Activated T-cell treated with anti-CD3 and anti-CD28 coated beads for 48 hours (primary cell): ENCODE results near the gene HNRNPAB.
"Not testable (repeated sequence)": the region's sequence is repeated elsewhere in the genome, so short reads cannot be mapped to it uniquely, and the experiment has no call there.

Experiments used
- DNase-seq: peaks from one replicate; pipeline ENCODE4 v3.0.0-alpha.2; 2020; ENCODE audit warnings: low read depth

Gene HNRNPAB

DNA sequence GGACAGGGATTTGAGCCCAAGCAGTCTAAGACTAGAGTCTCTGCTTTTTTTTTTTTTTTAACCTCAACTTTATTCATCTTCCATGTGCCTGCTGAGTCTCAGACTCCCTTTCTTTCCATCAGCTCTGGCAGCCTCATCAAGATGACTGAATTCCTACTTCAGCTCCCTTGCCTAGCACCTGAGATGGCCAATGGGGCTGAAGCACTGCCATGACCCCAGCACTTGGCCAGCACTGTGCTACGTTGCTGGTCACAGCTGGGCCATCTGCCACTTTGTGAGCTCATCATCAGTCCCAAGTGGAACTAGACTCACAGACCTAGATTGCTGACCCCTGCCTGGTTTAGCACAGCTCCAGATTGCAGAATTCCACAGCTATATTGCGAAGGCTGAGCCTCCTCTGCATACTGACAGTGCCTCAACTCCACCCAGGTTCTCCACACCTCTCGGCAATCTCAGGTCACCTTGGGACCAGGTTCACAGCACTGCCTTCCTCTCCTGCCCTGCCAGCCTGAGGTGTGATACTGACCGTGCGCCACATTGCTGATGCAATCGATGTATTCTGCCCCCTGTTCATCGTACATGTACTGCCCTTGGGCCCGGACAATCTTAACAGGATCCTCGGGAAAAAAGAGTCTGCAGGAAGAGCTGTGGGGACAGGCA, 26.7 kb downstream of the HNRNPAB start:
- DNase-seq, result no peak

DNA sequence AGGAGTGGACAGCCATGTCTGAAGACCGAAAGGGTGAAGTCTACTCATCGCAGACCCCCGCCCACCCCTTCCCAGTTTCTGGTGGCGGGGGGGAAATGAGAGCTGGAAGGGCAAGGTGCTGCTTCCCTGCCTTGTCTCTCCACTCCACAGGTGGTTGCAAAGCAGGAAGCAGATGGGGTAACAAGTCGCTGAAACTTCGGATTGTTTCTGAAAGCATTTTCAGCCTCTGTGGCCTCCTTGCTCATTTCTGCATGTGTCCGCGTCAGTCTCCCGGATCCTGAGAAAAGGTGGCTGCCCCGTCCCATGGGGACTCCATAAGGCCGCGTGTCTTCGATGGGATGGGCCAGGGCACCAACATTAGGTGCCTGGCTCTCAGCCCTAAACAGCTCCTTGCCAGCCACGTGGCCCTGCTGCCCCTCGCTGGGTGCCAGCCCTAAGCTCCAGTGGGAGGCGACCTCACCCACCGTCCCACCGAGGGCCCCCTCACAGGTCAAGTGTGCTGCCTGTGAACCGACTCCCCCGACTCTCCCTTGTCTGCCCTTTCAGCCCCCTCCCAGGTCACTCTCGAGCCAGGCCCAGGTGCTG, 27.3 kb downstream of the HNRNPAB start:
- DNase-seq, result no peak

DNA sequence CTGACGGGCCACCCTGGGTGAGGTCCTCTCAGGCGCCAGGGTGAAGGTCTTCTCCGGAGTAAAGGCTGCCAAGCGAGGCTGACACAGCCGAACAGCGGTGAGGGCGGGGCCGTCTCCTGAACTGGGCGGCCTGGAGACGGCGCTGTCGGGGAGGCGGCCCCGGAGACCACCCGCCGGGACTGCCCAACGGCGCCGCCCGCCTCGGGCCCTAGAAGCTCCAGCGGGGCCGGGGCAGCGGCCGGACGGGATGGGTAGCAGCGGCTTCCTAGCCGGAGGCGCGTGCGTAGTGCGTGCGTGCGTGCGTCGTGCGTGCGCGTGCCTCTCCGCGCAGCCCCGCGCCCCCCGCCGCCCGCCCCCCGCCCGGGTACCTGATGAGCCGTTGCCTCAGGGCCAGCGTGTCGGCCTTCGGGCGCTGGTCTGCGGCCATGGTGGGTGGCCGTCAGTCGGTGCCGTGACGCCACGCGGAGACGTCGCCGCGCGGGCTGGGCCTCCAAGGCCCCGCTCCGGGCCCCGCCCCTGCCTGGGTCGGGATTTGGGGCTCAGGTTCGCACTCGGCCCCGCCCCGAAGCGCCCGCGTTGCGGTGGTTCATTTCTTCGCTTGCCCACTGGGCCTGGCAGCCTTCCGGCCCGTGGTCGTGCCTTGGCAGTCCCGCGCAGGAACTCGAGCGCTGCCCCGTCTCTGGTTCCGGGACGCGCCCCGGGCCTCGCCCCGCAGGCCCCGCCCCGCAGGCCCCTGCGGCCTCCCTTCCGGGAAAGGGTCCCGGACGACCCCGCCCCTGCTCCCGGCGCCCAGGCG, 28.0 kb downstream of the HNRNPAB start, which contains the start of gene PHYKPL:
TSS of gene PHYKPL (minus strand) at position 679 of the 796 bp plus-strand sequence. CDS start at position 427, 252 bp downstream.
- peak; percentile 72 for DNase-seq

DNA sequence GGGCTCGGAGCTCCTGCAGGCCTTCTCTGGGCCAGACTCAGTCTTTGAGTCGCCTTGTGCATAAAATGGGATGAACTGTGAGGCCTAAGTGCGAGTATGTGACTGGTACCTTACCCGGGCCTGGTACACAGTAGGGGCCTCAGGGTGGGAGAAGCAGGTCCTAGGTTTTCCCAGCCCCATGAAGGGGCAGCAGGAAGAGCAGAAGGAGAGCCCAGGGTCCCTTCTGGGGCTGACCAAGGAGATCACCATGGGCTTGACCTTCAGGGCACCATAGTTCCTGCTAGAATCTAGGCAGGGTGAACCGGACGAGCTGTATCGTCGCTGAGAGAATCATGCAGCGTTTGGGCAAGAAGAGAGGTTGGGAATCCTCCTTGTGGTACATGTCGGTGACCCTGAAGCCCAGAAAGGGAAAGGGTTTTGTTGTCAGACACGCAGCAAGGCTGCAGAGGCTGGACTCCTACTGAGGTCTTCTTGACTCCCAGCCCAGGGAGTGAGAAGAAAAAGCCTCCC, 28.6 kb downstream of the HNRNPAB start:
- no peak for DNase-seq

DNA sequence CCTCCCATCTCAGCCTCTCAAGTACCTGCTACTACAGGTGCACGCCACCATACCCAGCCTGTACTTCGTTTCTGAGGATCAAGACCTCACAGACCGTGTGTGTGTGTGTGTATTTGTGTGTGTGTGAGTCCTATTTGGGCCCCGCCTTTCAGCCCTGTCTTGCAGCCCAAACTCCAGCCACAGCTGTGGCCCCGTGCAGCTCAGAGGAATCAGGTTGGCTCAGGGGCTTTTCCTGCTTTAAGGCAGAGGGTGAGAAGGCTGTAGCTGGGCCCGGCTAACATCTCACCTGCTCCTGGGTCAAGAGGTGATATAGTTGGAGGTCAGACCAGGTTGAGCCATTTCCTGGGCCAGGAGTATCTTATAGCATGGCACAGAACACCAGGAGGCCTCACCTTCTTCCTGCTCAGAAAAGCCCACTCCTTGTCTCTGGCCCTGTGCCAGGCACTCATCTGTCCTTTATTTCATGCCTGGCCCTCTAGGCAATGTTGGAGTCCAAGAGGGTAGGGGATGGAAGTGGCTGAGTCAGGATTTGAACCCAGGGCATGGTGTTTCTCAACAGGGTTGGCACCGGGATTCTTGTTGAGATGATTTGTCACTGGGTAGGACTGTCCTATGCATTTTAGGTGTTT, 29.9 kb downstream of the HNRNPAB start:
- DNase-seq, result no peak

DNA sequence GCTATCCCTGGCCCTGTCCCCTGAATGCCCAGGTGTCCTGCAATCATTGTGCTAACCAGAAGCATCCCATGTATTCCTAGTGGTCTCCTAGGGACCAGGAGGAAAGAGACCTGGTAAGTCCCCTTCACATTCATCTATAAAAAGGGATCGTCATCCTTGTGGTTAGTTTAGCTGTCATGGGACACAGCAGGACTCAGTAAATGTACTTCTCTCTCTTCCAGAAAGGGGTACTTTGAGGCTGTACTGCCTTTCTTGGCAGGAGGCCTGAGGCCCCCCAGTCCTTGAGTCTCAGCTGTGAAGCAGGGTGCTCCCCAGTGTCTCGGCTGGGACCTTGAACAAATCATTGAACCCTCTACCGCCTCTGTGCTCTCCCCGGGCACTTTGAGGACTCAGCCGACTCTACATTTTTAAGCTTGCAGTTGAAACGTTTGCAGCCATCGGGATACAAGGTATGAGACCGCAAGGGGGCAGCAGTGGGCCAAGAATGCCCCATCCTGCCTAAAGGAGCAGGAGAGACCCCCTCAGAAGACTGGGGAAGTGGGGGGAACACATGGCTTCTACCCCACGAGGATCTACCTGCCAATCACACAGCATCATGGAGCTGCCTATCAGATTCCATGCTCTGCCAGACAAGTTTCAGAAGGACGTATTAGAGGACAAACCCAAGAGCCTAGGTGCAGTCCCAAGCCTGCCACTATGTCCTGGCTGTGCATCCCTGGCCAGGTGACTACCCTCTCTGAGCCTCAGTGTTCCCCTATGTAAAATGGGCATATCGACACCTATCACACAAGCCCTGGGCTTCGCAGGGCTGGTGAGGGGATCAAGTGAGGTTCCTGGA, 30.6 kb downstream of the HNRNPAB start:
- DNase-seq, result peak; percentile 74

DNA sequence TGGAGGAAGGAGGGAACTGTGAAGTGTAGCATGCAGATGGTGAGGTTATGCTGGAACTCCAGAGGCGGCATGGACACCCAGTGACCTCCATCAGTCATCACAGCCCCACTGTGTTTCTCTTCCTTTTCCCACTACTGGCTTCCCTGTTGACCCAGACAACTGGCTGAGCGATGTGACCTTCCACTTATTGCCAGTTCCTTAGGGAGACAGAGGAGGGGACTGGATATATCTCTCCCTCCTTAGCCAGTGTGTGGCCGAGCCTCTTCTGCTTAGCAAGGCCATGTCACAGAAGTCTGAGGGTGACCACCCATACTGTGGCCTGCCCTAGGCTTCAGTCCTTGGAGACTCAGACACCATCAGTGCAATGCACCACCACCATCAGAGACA, 31.2 kb downstream of the HNRNPAB start:
- DNase-seq, result no peak

DNA sequence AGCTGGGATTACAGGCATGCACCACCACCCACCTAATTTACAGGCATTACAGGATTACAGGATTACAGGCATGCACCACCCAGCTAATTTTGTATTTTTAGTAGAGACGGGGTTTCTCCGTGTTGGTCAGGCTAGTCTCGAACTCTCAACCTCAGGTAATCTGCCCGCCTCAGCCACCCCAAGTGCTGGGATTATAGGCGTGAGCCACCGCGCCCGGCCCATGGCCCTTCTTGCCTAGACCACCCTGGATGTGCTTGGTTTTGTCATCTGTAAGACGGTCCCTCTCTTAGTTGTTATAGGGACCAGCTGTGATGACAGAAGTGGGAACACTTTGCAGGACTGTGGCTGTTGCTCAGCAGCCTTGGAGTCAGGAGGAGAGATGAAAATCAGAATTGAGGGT, 31.8 kb downstream of the HNRNPAB start:
- DNase-seq, result no peak

DNA sequence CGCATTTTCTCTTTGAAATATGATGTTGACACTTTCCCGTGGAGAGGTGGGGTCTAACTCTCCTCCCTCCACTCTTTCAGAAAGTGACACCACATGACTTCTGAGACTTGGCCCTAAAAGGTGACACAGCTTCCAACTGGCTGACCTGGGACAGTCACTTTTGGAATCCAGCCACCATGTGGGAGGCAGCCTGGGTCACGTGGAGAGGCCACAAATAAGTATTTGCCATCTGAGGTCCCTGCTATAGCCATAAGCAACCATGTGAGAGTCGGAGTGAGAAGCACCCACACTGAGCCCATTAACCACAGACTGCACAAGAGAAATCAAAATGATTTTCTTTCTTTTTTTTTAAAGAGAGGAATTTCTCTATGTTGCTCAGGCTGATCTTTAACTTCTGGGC, 32.3 kb downstream of the HNRNPAB start:
- DNase-seq, result no peak

DNA sequence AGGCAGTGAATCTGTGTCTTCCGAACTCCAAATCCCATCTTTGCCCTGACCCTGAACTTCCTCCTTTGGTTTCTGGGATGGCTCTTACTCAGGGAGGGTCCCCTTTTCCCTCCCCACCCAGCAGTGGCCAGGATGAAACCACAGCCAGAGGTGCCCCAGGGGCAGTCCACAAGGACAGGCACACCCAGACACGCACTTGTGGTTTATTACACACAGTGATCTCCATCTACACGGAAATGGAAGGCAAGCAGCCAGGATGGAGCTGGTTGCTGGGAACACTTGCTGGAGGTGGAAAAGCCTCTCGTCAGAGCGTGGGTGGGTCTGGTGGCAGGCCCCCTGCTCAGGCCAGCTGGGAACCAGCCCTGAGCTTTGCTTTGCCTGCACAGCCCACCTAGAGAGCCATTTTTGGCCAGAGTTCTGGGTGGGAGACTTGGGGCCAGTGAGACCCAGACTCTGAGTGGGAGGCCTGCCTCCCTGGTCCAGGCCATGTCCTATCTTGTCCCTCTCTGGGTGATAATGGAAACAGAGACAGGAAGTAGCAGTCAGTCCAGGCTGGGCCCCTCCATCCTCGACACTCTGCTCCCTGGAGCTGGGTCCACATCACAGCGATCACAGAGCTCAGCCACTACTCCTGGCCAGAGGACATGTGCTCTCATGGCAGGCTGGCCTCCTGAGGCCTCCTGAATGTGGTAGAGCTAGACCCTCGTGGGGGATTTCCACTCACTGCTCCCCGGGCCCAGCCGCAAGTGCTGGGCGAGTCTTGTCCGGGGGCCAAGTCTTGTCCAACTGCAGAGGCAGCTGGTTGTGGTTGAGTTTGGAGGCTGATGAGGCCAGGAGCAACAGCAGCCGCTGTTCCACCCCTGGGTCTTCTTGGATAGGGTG, 33.3 kb downstream of the HNRNPAB start:
- no peak for DNase-seq

DNA sequence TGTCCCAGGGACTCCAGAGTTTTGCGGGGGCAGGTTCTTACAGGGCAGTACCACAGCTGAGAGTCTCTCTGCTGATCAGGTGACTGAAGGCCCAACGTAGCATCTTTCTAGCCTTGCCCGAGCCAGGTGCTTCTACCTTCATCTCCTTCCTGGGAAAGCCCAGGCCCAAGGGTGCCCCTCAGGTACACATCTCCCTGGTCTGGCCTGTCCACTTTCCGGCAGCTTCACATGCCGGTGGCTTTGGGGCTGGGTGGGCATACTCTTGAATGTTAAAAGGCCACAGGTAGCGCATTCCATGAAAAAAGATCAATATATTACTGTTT, 33.9 kb downstream of the HNRNPAB start:
- DNase-seq, result no peak

DNA sequence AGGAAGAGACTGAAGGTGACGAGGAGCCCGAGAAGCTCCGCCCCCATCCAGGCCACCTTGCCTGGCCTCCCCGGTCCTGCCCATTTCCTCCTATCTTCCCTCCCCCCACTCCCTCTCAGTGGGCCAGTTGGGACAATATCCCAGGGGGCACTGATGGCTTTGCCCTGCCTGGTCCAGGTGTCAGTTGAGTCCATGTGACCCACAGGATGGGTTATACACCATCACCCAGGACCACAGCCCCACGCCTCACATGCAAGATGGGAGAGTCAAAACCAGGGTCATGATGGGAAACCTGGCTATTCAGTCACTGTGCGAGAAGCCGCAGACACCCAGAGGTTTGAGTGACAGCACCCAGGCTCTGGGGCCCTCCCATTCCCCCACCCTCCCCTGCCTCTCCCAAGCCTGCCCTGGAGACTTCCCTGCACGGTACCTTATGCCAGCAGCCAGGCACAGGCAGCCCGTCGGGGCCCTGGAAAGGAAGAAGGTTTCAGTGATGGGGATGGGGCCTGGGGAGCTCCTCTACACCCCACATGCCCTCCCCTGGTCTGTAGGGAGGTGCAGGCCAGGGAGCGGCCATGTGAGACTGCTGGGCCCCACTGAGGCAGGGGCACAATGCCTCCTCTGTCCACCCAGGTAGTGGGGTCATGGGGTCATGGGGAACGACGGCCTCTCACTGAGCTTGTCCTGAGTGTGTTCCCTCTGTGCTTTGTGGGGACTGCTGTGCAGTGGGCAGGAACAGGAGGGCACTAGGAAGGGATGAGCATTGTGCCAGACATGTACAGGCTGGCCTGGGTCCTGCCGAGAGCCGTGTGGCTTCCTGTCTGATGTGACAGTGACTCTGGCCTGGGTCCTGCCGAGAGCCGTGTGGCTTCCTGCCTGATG, 34.6 kb downstream of the HNRNPAB start:
- DNase-seq, result no peak

DNA sequence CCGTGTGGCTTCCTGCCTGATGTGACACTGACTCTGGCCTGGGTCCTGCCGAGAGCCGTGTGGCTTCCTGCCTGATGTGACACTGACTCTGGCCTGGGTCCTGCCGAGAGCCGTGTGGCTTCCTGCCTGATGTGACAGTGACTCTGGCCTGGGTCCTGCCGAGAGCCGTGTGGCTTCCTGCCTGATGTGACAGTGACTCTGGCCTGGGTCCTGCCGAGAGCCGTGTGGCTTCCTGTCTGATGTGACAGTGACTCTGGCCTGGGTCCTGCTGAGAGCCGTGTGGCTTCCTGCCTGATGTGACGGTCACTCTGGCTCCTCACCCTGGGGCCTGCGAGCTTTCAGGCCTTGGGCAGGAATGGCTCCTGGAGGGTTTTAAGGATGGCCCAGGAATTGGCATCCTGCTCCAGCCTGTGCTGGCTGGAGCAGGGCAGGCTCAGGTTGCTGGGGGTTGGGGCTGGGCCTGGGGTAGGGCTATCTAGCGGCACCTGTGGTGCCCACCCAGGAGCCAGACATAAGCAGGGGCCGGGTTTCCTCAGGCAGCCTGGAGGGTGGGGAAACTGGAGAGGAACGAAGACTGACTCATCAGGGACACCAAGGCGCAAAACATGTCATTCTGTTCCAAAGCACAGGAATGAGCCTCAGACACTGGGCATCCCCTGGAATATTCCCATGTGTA, 35.4 kb downstream of the HNRNPAB start:
- DNase-seq, result not testable (repeated sequence)

DNA sequence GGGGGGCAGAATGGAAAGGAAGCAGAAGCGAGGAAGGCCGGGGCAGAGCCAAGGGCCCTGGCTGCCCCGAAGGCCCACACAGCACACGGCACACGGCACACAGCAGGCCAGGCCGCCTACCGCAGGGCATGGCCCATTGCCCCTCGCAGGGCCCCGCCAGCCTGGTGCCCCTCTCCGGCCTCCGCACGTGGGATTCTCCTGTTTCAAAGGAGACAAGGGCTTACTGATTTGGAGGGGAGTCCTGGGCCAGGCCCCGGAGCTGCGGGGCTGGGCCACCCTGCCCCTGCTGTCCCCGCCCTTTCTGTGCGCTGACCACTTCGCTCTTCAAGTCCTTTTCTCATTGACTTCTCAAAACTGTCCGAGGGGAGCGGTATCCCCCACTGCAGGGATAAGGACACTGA, 36.0 kb downstream of the HNRNPAB start:
- DNase-seq, result no peak

DNA sequence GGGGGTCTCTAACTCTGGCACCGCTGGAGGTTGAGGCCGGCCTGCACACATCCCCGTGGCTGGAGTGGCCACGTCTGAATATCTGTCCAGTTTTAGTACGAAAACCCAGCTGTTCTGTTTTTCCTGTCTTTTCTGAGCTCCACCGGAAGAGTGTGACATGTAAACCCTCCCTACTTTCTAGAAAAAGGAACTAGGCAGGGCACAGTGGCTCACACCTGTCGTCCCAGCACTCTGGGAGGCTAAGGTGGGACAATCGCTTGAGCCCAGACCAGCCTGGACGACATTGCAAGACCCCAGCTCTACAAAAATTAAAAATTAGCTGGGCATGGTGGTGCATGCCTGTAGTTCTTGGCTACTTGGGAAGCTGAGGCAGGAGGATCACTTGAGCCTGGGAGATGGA, 36.4 kb downstream of the HNRNPAB start:
- no peak for DNase-seq

DNA sequence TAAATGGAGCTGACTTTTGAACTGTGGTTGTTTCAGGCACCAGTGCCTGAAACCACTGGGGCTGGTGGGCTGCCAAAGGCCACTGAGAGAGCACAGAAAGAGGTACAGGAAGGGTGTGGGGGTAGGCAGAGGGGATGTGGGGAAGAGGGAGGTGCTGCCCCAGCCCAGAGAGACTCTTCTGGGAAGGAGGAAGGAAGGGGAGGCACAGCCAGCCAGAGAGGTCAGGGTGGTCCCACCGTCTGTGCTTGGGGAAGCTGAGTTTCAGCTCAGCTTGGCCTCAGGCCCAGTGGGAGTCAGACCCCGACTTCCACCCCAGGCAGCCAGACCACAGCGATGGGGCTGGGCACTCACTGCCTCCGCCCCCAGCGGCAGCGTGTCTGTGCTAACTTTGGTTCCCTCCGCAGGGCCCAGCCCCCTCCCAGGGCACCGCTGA, 36.9 kb downstream of the HNRNPAB start:
- DNase-seq, result no peak

DNA sequence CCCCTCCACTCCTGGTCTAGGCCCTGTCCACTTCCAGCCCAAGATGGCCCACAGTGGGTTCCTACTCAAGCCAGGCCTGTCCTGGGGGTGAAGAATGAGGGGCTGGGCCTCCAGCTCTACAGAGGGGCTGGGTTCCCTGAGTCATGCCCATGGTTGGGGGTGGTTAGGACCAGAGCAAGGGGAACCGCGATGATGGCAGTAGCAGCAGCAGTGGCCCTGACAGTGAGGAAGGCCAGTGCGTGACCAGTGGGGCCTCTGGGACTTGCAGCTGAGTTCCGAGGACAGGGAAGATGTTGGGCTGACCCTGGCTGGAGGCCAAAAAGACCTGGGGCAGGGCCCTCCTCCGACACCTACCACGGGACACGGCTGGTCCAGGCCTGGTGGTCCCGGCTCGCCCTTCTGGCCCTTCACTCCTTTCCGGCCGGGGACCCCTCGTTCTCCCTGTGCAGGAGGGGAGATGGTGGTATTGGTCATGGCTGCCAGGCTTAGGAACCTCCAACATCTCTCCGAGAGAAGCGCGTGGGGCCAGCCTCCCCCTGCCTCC, 37.4 kb downstream of the HNRNPAB start:
- no peak for DNase-seq

DNA sequence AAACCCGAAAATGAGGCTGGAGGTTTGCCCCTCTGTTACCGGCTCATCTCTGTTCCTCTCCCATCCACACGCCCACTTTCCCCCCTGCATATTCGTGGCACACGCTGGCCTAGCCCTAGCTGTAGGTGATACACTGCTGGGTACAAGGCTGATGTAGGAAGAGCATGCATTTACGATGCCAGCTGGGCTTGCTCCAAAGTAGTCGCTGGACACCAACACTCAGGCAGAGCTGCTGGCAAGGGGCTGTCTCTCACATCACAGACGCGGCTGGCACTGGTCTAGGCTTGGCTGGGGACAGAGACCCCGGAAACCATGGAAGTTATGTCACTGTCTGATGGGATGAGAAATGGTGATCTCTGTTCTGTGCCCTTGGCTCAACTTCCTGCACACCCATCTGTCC, 38.1 kb downstream of the HNRNPAB start:
- no peak for DNase-seq

DNA sequence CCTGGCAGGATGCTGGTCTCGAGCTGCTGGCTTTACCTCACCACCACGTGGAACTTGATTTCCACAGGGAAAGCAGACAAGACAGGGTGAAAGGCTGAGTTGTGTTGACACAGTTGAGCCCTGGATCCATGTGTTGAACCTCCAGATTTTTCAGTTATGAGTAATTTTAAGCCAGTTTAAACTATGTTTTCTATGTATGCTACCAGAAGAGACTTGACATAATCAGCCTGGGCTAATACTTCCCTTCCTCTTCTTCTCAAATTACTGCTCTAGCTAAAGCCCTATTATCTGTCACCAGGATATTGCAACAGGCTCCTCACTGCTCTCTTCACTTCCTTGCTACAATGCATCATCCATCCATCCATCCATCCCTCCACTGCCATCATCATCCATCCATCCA, 40.2 kb downstream of the HNRNPAB start:
- no peak for DNase-seq
